HL-60 (cell line): ENCODE data around the gene ACSS3.
"Not testable (repeated sequence)": the region's sequence is repeated elsewhere in the genome, so short reads cannot be mapped to it uniquely, and the experiment has no call there.

Experiments
- DNase-seq, 2 experiments: peaks; one replicate each; pipeline ENCODE4 v3.0.0-alpha.2; 2010 to 2020; ENCODE audit warnings: low read depth in 1 of 2, low spot score in 1 of 2
- H3K27ac ChIP-seq: fragments of 250-450 bp; sonication (Bioruptor Pico); replicated peaks from 2 replicates; pipeline ENCODE4 v1.5.1; 2020; ENCODE audit warnings: mild to moderate bottlenecking, moderate library complexity
- H3K27me3 ChIP-seq: fragments of 250-450 bp; sonication (Bioruptor Pico); 2 replicates; pipeline ENCODE4 v1.5.1; 2021; ENCODE audit warnings: mild to moderate bottlenecking, moderate library complexity; ENCODE audit not compliant: insufficient read depth, poor library complexity, severe bottlenecking
- H3K4me3 ChIP-seq: replicated peaks from 2 replicates; pipeline ENCODE4 v1.5.1; 2011; ENCODE audit warnings: mild to moderate bottlenecking, control low read depth, low read length; ENCODE audit not compliant: insufficient read depth
- GABPA ChIP-seq: IDR thresholded peaks from 2 replicates; pipeline ENCODE4 v1.6.1; 2012; ENCODE audit warnings: low read depth
- POLR2AphosphoS5 ChIP-seq: IDR thresholded peaks from 2 replicates; pipeline ENCODE4 v1.6.1; 2012; ENCODE audit warnings: low read depth
- REST ChIP-seq: IDR thresholded peaks from 2 replicates; pipeline ENCODE4 v1.6.1; 2012; ENCODE audit warnings: low read depth; ENCODE audit not compliant: insufficient replicate concordance
- SPI1 ChIP-seq: IDR thresholded peaks from 2 replicates; pipeline ENCODE4 v1.6.1; 2012; ENCODE audit warnings: low read depth, mild to moderate bottlenecking, borderline replicate concordance
- TF ChIP-seq, protein P1 (sequence below): IDR thresholded peaks from one replicate; pipeline ENCODE4 v1.5.1; 2011; ENCODE audit warnings: low read length, control low read depth, inconsistent platforms; ENCODE audit not compliant: insufficient read depth

The ACSS3 gene

GRCh38 chr12:81181691-81182090, 103.8 kb downstream of the ACSS3 start:
- Histone ChIP-seq H3K4me3 (no peak overlapping the region), H3K27me3 (no peaks in the 10 kb centered on the region), H3K27ac (no peak overlapping the region)
- DNase-seq: no peak
- TF ChIP-seq, protein P1, sequence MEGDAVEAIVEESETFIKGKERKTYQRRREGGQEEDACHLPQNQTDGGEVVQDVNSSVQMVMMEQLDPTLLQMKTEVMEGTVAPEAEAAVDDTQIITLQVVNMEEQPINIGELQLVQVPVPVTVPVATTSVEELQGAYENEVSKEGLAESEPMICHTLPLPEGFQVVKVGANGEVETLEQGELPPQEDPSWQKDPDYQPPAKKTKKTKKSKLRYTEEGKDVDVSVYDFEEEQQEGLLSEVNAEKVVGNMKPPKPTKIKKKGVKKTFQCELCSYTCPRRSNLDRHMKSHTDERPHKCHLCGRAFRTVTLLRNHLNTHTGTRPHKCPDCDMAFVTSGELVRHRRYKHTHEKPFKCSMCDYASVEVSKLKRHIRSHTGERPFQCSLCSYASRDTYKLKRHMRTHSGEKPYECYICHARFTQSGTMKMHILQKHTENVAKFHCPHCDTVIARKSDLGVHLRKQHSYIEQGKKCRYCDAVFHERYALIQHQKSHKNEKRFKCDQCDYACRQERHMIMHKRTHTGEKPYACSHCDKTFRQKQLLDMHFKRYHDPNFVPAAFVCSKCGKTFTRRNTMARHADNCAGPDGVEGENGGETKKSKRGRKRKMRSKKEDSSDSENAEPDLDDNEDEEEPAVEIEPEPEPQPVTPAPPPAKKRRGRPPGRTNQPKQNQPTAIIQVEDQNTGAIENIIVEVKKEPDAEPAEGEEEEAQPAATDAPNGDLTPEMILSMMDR: no peak
- no peak for TF ChIP-seq GABPA
- no peak for TF ChIP-seq SPI1
- TF ChIP-seq REST: no peak
- no peak for TF ChIP-seq POLR2AphosphoS5

- no peaks in the 10 kb centered on the region for H3K27me3 ChIP-seq
- no peak for DNase-seq
- TF ChIP-seq GABPA: no peak
- TF ChIP-seq REST: no peak
- TF ChIP-seq, protein P1: no peak
- TF ChIP-seq SPI1: no peak
- TF ChIP-seq POLR2AphosphoS5: no peak
- H3K27ac ChIP-seq: no peak overlapping the region
- no peak overlapping the region for H3K4me3 ChIP-seq
Observed at GRCh38 chr12:81187686-81188085, 109.8 kb downstream of the ACSS3 start.

GRCh38 chr12:81196595-81196994, 118.7 kb downstream of the ACSS3 start:
- H3K27ac ChIP-seq: no peak overlapping the region
- no peak for TF ChIP-seq POLR2AphosphoS5
- TF ChIP-seq REST: no peak
- no peak for TF ChIP-seq SPI1
- TF ChIP-seq, protein P1: no peak
- TF ChIP-seq GABPA: no peak
- no peak overlapping the region for H3K4me3 ChIP-seq
- H3K27me3 ChIP-seq: no peaks in the 10 kb centered on the region
- DNase-seq: no peak

DNA sequence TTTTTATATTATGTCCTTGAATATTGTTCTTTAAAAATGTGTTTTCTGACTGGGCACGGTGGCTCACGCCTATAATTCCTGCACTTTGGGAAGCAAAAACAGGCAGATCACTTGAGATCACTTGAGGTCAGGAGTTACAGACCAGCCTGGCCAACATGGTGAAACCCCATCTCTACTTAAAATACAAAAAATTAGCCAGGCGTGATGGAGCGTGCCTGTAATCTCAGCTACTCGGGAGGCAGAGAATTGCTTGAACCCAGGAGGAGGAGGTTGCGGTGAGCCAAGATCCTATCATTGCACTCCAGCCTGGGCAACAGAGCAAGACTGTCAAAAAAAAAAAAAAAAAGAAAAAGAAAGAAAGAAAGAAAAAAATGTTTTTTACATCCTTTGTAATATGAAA, 122.7 kb downstream of the ACSS3 start:
- H3K4me3 ChIP-seq: not testable (repeated sequence)

More for the DNA sequence above, 122.7 kb downstream of the ACSS3 start:
- not testable (repeated sequence) for DNase-seq, H3K27me3 ChIP-seq, H3K27ac ChIP-seq
